Measurements from ENCODE around the gene CPPED1. TPM values are rescaled to one million over a fixed set of nuclear protein-coding genes. Genes with fewer than 3 reads are reported as not detected.
"Not testable (repeated sequence)": the region's sequence is repeated elsewhere in the genome, so short reads cannot be mapped to it uniquely, and the experiment has no call there.

CPPED1 gene
- total RNA-seq, 2 donors from 2014 or later: 14.8 to 38.4 TPM

DNA sequence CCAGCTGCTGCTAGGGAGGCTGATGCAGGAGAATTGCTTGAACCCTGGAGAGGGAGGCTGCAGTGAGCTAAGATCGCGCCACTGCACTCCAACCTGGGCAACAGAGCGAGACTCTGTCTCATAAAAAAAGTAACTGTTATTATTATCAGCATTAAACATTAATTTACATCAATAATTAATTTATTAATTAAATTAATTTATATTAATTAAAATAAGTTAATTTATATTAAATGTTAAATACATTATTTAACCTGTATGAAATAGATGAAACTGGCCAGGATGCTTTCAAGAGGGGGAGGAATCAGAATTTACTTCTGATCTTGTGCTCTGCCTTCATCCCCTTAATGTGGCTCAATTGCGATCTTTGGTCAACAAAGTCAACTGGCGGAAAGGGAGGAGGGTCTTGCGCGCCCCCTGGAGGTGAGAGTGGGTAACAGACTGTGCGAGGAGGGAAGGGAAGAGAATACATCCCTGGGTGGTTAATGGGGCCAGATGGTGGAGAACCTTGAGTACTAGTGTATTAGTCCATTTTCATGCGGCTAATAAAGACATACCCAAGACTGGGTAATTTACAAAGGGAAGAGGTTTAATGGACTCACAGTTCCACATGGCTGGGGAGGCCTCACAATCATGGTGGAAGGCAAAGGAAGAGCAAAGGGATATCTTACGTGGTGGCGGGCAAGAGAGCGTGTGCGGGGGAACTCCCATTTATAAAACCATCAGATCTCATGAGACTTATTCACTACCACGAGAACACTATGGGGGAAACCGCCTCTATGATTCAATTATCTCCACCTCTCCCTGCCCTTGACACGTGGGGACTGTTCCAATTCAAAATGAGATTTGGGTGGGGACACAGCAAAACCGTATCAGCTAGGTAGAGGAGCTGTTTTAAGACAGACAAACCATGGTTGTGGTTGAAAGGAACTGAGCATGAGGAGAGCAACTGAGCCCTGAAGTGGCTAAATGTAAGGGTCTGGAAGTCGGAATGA is 15.7 kb upstream of the CPPED1 start:
- no peak overlapping the region for H3K4me3 ChIP-seq
- peaks cover 9 to 12% of the 10 kb centered on the region in 2 donors for H3K4me1 ChIP-seq (ENCODE audit: control insufficient read depth in 1 of 2, low read depth in 2 of 2)
- peak; percentile 69 for TF ChIP-seq CTCF (IDR thresholded peaks at IDR 0.05)
- no peak overlapping the region for H3K27ac ChIP-seq
- ATAC-seq (ENCODE audit: insufficient number of reproducible peaks, low FRiP score, low read depth) (no peak), DNase-seq (ENCODE audit: low spot score) (no peak)
- H3K9me3 ChIP-seq: no peaks in the 10 kb centered on the region
- no peaks in the 10 kb centered on the region for H3K36me3 ChIP-seq
- no peaks in the 10 kb centered on the region for H3K27me3 ChIP-seq (replicated peaks; ENCODE audit: insufficient read depth)

- no peak for TF ChIP-seq CTCF (IDR thresholded peaks at IDR 0.05)
- Histone ChIP-seq H3K36me3 (no peaks in the 10 kb centered on the region), H3K9me3 (no peaks in the 10 kb centered on the region), H3K27me3 (replicated peaks; ENCODE audit: insufficient read depth) (no peaks in the 10 kb centered on the region), H3K4me3 (no peak overlapping the region), H3K27ac (no peak overlapping the region), H3K4me1 (ENCODE audit: control insufficient read depth in 1 of 2, low read depth in 2 of 2) (peaks cover 9 to 12% of the 10 kb centered on the region in 2 donors)
- no peak for DNase-seq (ENCODE audit: low spot score)
- no peak for ATAC-seq (ENCODE audit: insufficient number of reproducible peaks, low FRiP score, low read depth)
These were observed 14.6 kb upstream of the CPPED1 start for GRCh38 chr16:12818326-12818725.

DNA sequence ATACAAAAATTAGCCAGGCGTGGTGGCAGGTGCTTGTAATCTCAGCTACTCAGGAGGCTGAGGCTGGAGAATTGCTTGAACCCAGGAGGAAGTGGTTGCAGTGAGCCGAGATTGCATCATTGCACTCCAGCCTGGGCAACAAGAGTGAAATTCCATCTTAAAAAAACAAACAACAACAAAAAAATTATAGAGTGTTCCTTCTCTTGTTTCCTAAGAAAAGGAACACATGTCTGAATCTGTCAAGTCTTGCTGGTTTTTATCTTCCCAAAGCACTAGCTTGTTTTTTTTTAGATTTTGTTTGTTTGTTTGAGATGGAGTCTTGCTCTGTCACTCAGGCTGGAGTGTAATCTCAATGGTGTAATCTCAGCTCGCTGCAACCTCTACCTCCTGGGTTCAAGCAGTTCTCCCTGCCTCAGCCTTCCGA is 13.1 kb upstream of the CPPED1 start:
- not testable (repeated sequence) for H3K4me3 ChIP-seq; H3K36me3 ChIP-seq; H3K9me3 ChIP-seq; H3K27me3 ChIP-seq (replicated peaks; ENCODE audit: insufficient read depth); DNase-seq (ENCODE audit: low spot score)
- Histone ChIP-seq H3K4me1 (ENCODE audit: control insufficient read depth in 1 of 2, low read depth in 2 of 2) (peaks cover 9 to 12% of the 10 kb centered on the region in 2 donors), H3K27ac (peak overlapping the region; percentile 28 to 52)
- ATAC-seq (ENCODE audit: insufficient number of reproducible peaks, low FRiP score, low read depth): peak; percentile 57

DNA sequence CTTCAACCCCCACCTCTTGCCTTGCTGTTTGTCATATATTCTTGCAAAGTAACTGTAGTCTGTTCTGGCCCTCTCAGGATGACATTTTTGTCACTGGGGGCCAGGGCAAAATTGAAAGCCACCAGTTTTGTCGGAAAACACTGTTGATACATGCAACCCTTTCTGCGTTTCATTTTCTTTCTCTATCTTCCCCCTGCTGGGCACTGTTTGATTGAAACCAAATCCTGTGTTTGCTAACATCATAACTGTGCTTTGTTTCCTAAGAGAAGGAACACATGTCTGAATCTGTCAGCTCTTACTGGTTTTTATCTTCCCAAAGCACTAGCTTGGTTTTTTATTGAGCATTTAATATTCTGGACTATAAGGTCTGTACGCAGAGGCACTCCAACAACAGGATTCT is 11.7 kb upstream of the CPPED1 start:
- DNase-seq (ENCODE audit: low spot score) (no peak), ATAC-seq (ENCODE audit: insufficient number of reproducible peaks, low FRiP score, low read depth) (no peak)
- Histone ChIP-seq H3K4me3 (no peak overlapping the region), H3K27ac (no peak overlapping the region), H3K4me1 (ENCODE audit: control insufficient read depth in 1 of 2, low read depth in 2 of 2) (peaks cover 9 to 12% of the 10 kb centered on the region in 2 donors), H3K9me3 (no peaks in the 10 kb centered on the region), H3K36me3 (no peaks in the 10 kb centered on the region), H3K27me3 (replicated peaks; ENCODE audit: insufficient read depth) (no peaks in the 10 kb centered on the region)
- TF ChIP-seq CTCF (IDR thresholded peaks at IDR 0.05): no peak

DNA sequence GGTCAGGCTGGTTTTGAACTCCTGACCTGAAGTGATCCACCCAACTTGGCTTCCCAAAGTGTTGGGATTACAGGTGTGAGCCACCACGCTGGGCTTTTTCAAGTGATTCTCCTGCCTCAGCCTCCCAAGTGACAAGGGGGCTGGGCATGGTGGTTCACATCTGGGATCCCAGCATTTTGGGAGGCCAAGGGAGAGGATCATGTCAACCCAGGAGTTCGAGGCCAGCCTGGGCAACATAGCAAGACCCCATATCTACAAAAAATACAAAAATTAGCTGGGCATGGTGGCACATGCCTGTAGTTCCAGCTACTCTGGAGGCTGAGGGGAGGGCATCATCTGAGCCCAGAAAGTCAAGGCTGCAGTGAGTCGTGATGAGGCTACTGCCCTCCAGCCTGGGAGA is 10.0 kb upstream of the CPPED1 start:
- peaks cover 9 to 12% of the 10 kb centered on the region in 2 donors for H3K4me1 ChIP-seq (ENCODE audit: control insufficient read depth in 1 of 2, low read depth in 2 of 2)
- ATAC-seq (ENCODE audit: insufficient number of reproducible peaks, low FRiP score, low read depth): not testable (repeated sequence)

DNA sequence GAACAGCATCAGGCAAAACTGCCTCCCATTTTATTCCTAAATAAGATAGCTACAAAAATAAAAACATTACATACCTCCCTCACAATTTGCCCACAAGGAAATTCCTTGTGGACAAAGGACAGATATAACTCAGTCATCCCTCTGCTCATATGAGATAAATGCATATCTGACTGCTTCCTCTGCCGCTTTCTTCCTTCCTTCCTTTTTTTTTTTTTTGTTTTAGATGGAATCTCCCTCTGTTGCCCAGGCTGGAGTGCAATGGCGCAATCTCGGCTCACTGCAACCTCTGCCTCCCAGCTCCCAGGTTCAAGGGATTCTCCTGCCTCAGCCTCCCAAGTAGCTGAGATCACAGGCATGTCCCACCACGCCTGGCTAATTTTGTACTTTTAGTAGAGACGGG is 9.6 kb upstream of the CPPED1 start:
- not testable (repeated sequence) for ATAC-seq (ENCODE audit: insufficient number of reproducible peaks, low FRiP score, low read depth); H3K27me3 ChIP-seq (replicated peaks; ENCODE audit: insufficient read depth); H3K36me3 ChIP-seq

More for the DNA sequence above, 10.0 kb upstream of the CPPED1 start:
- H3K36me3 ChIP-seq; H3K27ac ChIP-seq; H3K27me3 ChIP-seq (replicated peaks; ENCODE audit: insufficient read depth); H3K9me3 ChIP-seq; H3K4me3 ChIP-seq; DNase-seq (ENCODE audit: low spot score): not testable (repeated sequence)

More for the DNA sequence above, 9.6 kb upstream of the CPPED1 start:
- not testable (repeated sequence) for H3K27ac ChIP-seq; H3K4me3 ChIP-seq; H3K9me3 ChIP-seq; DNase-seq (ENCODE audit: low spot score)
- H3K4me1 ChIP-seq (ENCODE audit: control insufficient read depth in 1 of 2, low read depth in 2 of 2): peaks cover 9 to 12% of the 10 kb centered on the region in 2 donors
